IPS DF 6.9 (cell line): Measurements from ENCODE around the gene PLEKHA5.

Experiments
- DNase-seq: peaks from one replicate; pipeline ENCODE4 v3.0.0-alpha.2; 2013; ENCODE audit warnings: low read depth, low spot score
- H3K27ac ChIP-seq: one replicate; pipeline ENCODE4 v1.5.1; 2013; ENCODE audit warnings: low read length, control low read depth
- H3K27me3 ChIP-seq: 2 replicates; pipeline ENCODE4 v1.6.1; 2013; ENCODE audit warnings: mild to moderate bottlenecking, low read length; ENCODE audit not compliant: control insufficient read depth, insufficient read depth
- H3K36me3 ChIP-seq: 2 replicates; pipeline ENCODE4 v1.6.1; 2013; ENCODE audit warnings: low read length; ENCODE audit not compliant: control insufficient read depth, insufficient read depth
- H3K4me1 ChIP-seq: 2 replicates; pipeline ENCODE4 v1.6.1; 2013; ENCODE audit warnings: low read length; ENCODE audit not compliant: control insufficient read depth, insufficient read depth
- H3K4me3 ChIP-seq: 2 replicates; pipeline ENCODE4 v1.5.1; 2013; ENCODE audit warnings: mild to moderate bottlenecking, low read length
- H3K9me3 ChIP-seq: 2 replicates; pipeline ENCODE4 v1.6.1; 2013; ENCODE audit warnings: low read length, inconsistent platforms; ENCODE audit not compliant: control insufficient read depth, insufficient read depth
- WGBS: extraction: QIAGEN DNeasy Blood & Tissue Kit; methylation state at CpG from one replicate; pipeline ENCODE4 v1.1.7; 2013; ENCODE audit warnings: mixed read lengths, missing lambda C conversion rate; ENCODE audit not compliant: insufficient read length, insufficient coverage; 5-methylcytosine and 5-hydroxymethylcytosine counted together

PLEKHA5 gene

GRCh38 chr12:19148860-19149259 is 19.3 kb downstream of the PLEKHA5 start:
- no peaks in the 10 kb centered on the region; the same call in 1 of the 2 replicates for H3K36me3 ChIP-seq
- DNase-seq = no peak
- no peaks in the 10 kb centered on the region for H3K4me1 ChIP-seq
- no peaks in the 10 kb centered on the region for H3K9me3 ChIP-seq
- no peaks in the 10 kb centered on the region; the same call in 1 of the 2 replicates for H3K27me3 ChIP-seq
- no peak overlapping the region for H3K4me3 ChIP-seq
- H3K27ac ChIP-seq = no peak overlapping the region

GRCh38 chr12:19150273-19150900 is 20.9 kb downstream of the PLEKHA5 start:
- no peak overlapping the region for H3K27ac ChIP-seq
- no peak for DNase-seq
- no peaks in the 10 kb centered on the region; the same call in 1 of the 2 replicates for H3K27me3 ChIP-seq
- WGBS = no CpG with 5 or more reads among the region's 2 CpGs
- no peak overlapping the region for H3K4me3 ChIP-seq
- H3K9me3 ChIP-seq = no peaks in the 10 kb centered on the region
- H3K36me3 ChIP-seq = no peaks in the 10 kb centered on the region; the same call in 1 of the 2 replicates
- H3K4me1 ChIP-seq = no peaks in the 10 kb centered on the region

GRCh38 chr12:19151298-19151697 is 21.8 kb downstream of the PLEKHA5 start:
- WGBS = no CpG with 5 or more reads among the region's 1 CpG
- Histone ChIP-seq H3K27me3 (no peaks in the 10 kb centered on the region; the same call in 1 of the 2 replicates), H3K4me3 (no peak overlapping the region), H3K9me3 (no peaks in the 10 kb centered on the region), H3K36me3 (no peaks in the 10 kb centered on the region; the same call in 1 of the 2 replicates), H3K4me1 (no peaks in the 10 kb centered on the region), H3K27ac (no peak overlapping the region)
- no peak for DNase-seq

- no CpG with 5 or more reads among the region's 2 CpGs for WGBS
- no peaks in the 10 kb centered on the region; the same call in 1 of the 2 replicates for H3K27me3 ChIP-seq
- H3K4me1 ChIP-seq = no peaks in the 10 kb centered on the region
- DNase-seq = no peak
- H3K27ac ChIP-seq = no peak overlapping the region
- H3K36me3 ChIP-seq = no peaks in the 10 kb centered on the region; the same call in 1 of the 2 replicates
- H3K4me3 ChIP-seq = no peak overlapping the region
- H3K9me3 ChIP-seq = no peaks in the 10 kb centered on the region
Observed at GRCh38 chr12:19153396-19153795, 23.9 kb downstream of the PLEKHA5 start.

- Histone ChIP-seq H3K4me3 (no peak overlapping the region), H3K9me3 (no peaks in the 10 kb centered on the region), H3K36me3 (no peaks in the 10 kb centered on the region; the same call in 1 of the 2 replicates), H3K27me3 (no peaks in the 10 kb centered on the region; the same call in 1 of the 2 replicates), H3K27ac (no peak overlapping the region), H3K4me1 (no peaks in the 10 kb centered on the region)
- DNase-seq = no peak
- WGBS = no CpG with 5 or more reads among the region's 2 CpGs
Observed at GRCh38 chr12:19154686-19155085, 25.2 kb downstream of the PLEKHA5 start.

GRCh38 chr12:19155981-19156734 is 26.6 kb downstream of the PLEKHA5 start:
- no peaks in the 10 kb centered on the region for H3K27me3 ChIP-seq
- H3K36me3 ChIP-seq = no peaks in the 10 kb centered on the region
- no peak overlapping the region for H3K4me3 ChIP-seq
- no peak overlapping the region for H3K27ac ChIP-seq
- no peak for DNase-seq
- no peaks in the 10 kb centered on the region for H3K4me1 ChIP-seq
- WGBS = no CpG with 5 or more reads among the region's 5 CpGs
- no peaks in the 10 kb centered on the region for H3K9me3 ChIP-seq

- no peak overlapping the region for H3K27ac ChIP-seq
- WGBS = no CpG with 5 or more reads among the region's 1 CpG
- no peaks in the 10 kb centered on the region for H3K27me3 ChIP-seq
- no peak overlapping the region for H3K4me3 ChIP-seq
- H3K9me3 ChIP-seq = no peaks in the 10 kb centered on the region
- H3K36me3 ChIP-seq = no peaks in the 10 kb centered on the region
- no peaks in the 10 kb centered on the region for H3K4me1 ChIP-seq
- DNase-seq = no peak
Observed at GRCh38 chr12:19158923-19159322, 29.4 kb downstream of the PLEKHA5 start.

GRCh38 chr12:19161216-19161615 is 31.7 kb downstream of the PLEKHA5 start:
- no CpG with 5 or more reads among the region's 5 CpGs for WGBS

GRCh38 chr12:19165451-19165850 is 35.9 kb downstream of the PLEKHA5 start:
- Histone ChIP-seq H3K36me3 (no peaks in the 10 kb centered on the region), H3K4me3 (no peak overlapping the region), H3K27me3 (no peaks in the 10 kb centered on the region), H3K9me3 (no peaks in the 10 kb centered on the region), H3K27ac (no peak overlapping the region), H3K4me1 (peaks cover 3% of the 10 kb centered on the region; the same call in 1 of the 2 replicates)
- WGBS = no CpG with 5 or more reads among the region's 2 CpGs
- DNase-seq = no peak

More at GRCh38 chr12:19161216-19161615, 31.7 kb downstream of the PLEKHA5 start:
- no peaks in the 10 kb centered on the region for H3K36me3 ChIP-seq
- no peak for DNase-seq
- H3K4me3 ChIP-seq = no peak overlapping the region
- no peaks in the 10 kb centered on the region for H3K27me3 ChIP-seq
- H3K4me1 ChIP-seq = peaks cover 2% of the 10 kb centered on the region; the same call in 1 of the 2 replicates
- no peaks in the 10 kb centered on the region for H3K9me3 ChIP-seq
- H3K27ac ChIP-seq = no peak overlapping the region

- WGBS = no CpG with 5 or more reads among the region's 5 CpGs
- H3K36me3 ChIP-seq = no peaks in the 10 kb centered on the region
- H3K27me3 ChIP-seq = no peaks in the 10 kb centered on the region
- no peaks in the 10 kb centered on the region for H3K9me3 ChIP-seq
- H3K4me3 ChIP-seq = no peak overlapping the region
- H3K27ac ChIP-seq = no peak overlapping the region
- peaks cover 3% of the 10 kb centered on the region; the same call in 1 of the 2 replicates for H3K4me1 ChIP-seq
- no peak for DNase-seq
Observed at GRCh38 chr12:19166387-19166786, 36.9 kb downstream of the PLEKHA5 start.
